HFFc6 (cell line): Measurements from ENCODE around the gene KPNA2. TPM values are rescaled to one million over a fixed set of nuclear protein-coding genes. Genes with fewer than 3 reads are reported as not detected.

ENCODE experiments used
- DNase-seq: peaks from one replicate; pipeline ENCODE4 v3.0.0-alpha.2; 2018
- H3K27ac Mint-ChIP-seq: 2 replicates; pipeline ENCODE4 v1.8.0; 2020; ENCODE audit warnings: mild to moderate bottlenecking, mixed read lengths
- H3K27me3 Mint-ChIP-seq: 2 replicates; pipeline ENCODE4 v1.8.0; 2021; ENCODE audit warnings: mild to moderate bottlenecking, moderate library complexity, mixed read lengths; ENCODE audit not compliant: insufficient read depth
- H3K36me3 Mint-ChIP-seq: 2 replicates; pipeline ENCODE4 v1.8.0; 2021; ENCODE audit warnings: low read depth, mixed read lengths
- H3K4me1 Mint-ChIP-seq: 2 replicates; pipeline ENCODE4 v1.8.0; 2020; ENCODE audit warnings: low read depth, mixed read lengths
- H3K4me3 Mint-ChIP-seq: 2 replicates; pipeline ENCODE4 v1.8.0; 2020; ENCODE audit warnings: mild to moderate bottlenecking, moderate library complexity, mixed read lengths
- H3K9me3 Mint-ChIP-seq: 2 replicates; pipeline ENCODE4 v1.8.0; 2020; ENCODE audit warnings: mild to moderate bottlenecking, mixed read lengths
- CTCF ChIP-seq: fragments of 200-600 bp; sonication (generic); IDR thresholded peaks from 2 replicates; pipeline ENCODE4 v1.5.0; 2021; ENCODE audit warnings: antibody characterized with exemption, mild to moderate bottlenecking
- total RNA-seq, 6 experiments: library from RNA; stranded (reverse); fragmentation: NEBNext Ultra II Directional; extraction: Animal tissue kit (Norgen Biotek cat#: 25700); gene quantifications; 2 replicates in 1 of 6; 3 replicates in 5 of 6; pipeline ENCODE4 v1.2.3, GENCODE V29; 2021

KPNA2 gene
- total RNA-seq, 6 experiments from 2014 or later = 152 to 296 (median 277) TPM

GRCh38 chr17:68004201-68004600 lies 31.3 kb upstream of the KPNA2 start:
- H3K27me3 Mint-ChIP-seq = no peaks in the 10 kb centered on the region
- H3K4me3 Mint-ChIP-seq = no peak overlapping the region

GRCh38 chr17:68006797-68007196 lies 28.7 kb upstream of the KPNA2 start:
- DNase-seq = no peak
- Mint-ChIP-seq H3K4me3 (no peak overlapping the region), H3K9me3 (no peaks in the 10 kb centered on the region), H3K4me1 (peaks cover 4% of the 10 kb centered on the region; the same call in 1 of the 2 replicates), H3K27ac (no peak overlapping the region), H3K27me3 (peaks cover 7% of the 10 kb centered on the region; the same call in 1 of the 2 replicates), H3K36me3 (no peaks in the 10 kb centered on the region)
- TF ChIP-seq CTCF = no peak

More at GRCh38 chr17:68004201-68004600, 31.3 kb upstream of the KPNA2 start:
- Mint-ChIP-seq H3K27ac (no peak overlapping the region), H3K36me3 (no peaks in the 10 kb centered on the region), H3K9me3 (no peaks in the 10 kb centered on the region), H3K4me1 (no peaks in the 10 kb centered on the region)
- no peak for TF ChIP-seq CTCF
- no peak for DNase-seq

- no peaks in the 10 kb centered on the region for H3K9me3 Mint-ChIP-seq
These were observed 24.3 kb upstream of the KPNA2 start for GRCh38 chr17:68011199-68011665.

GRCh38 chr17:68013385-68013784 lies 22.1 kb upstream of the KPNA2 start:
- Mint-ChIP-seq H3K4me1 (peaks cover 4% of the 10 kb centered on the region; the same call in 1 of the 2 replicates), H3K4me3 (no peak overlapping the region), H3K27ac (no peak overlapping the region), H3K27me3 (peaks cover 10% of the 10 kb centered on the region), H3K36me3 (no peaks in the 10 kb centered on the region), H3K9me3 (no peaks in the 10 kb centered on the region)
- no peak for DNase-seq
- TF ChIP-seq CTCF = no peak

More at GRCh38 chr17:68011199-68011665, 24.3 kb upstream of the KPNA2 start:
- H3K27me3 Mint-ChIP-seq = peaks cover 10% of the 10 kb centered on the region
- no peak overlapping the region for H3K27ac Mint-ChIP-seq
- DNase-seq = no peak
- H3K4me1 Mint-ChIP-seq = peaks cover 4% of the 10 kb centered on the region; the same call in 1 of the 2 replicates
- peak overlapping the region; percentile 41; the same call in 1 of the 2 replicates for H3K4me3 Mint-ChIP-seq
- no peaks in the 10 kb centered on the region for H3K36me3 Mint-ChIP-seq
- peak; percentile 88 for TF ChIP-seq CTCF

- no peak for DNase-seq
- peaks cover 11% of the 10 kb centered on the region for H3K4me1 Mint-ChIP-seq
- H3K27me3 Mint-ChIP-seq = peaks cover 10% of the 10 kb centered on the region
- TF ChIP-seq CTCF = no peak
- H3K36me3 Mint-ChIP-seq = no peaks in the 10 kb centered on the region
- no peak overlapping the region for H3K4me3 Mint-ChIP-seq
- H3K9me3 Mint-ChIP-seq = no peaks in the 10 kb centered on the region
- H3K27ac Mint-ChIP-seq = no peak overlapping the region
These were observed 20.3 kb upstream of the KPNA2 start for GRCh38 chr17:68015081-68015723.
